ENCODE results near the gene ZMYND10. TPM values are rescaled to one million over a fixed set of nuclear protein-coding genes. Genes with fewer than 3 reads are reported as not detected.
A peak's percentile ranks its signal among the peaks of the same experiment; 100 is the strongest.

ZMYND10 gene
- total and polyA plus RNA-seq, 2 donors (not counting 3 experiments of a cell fraction or from before 2014, with no cell fraction given) = 0.25 to 0.38 TPM

- ChIA-PET POLR2A (interaction anchor here (1.5 to 5.1 kb wide), 2 partner anchors 12 to 25 kb away, joined by 5 to 38 read pairs; partner anchors contain the start of genes HYAL3 and NAA80), CTCF (interaction anchor here (0.7 to 4.3 kb wide), 21 partner anchors 9 to 219 kb away, joined by 3 to 66 read pairs (median 8); partner anchors contain the start of genes CYB561D2, HYAL1, HYAL3 and IFRD2)
- Histone ChIP-seq H3K4me3 (replicated peaks in 1 of 3; ENCODE audit: insufficient read depth in 1 of 3, low read depth in 1 of 3, low read length in 3 of 3) (peak overlapping the region in 1 of 3 experiments; percentile 25), H2AFZ (ENCODE audit: low read depth, low read length) (no peak overlapping the region), H3K9ac (replicated peaks; ENCODE audit: extremely low read depth, insufficient read depth, low read length) (peak overlapping the region; percentile 88), H3K9me3 (replicated peaks; ENCODE audit: control insufficient read depth, insufficient read depth, low read length) (no peaks in the 10 kb centered on the region), H3K27me3 (ENCODE audit: control insufficient read depth in 2 of 2, insufficient read depth in 2 of 2, low read length in 2 of 2) (no peaks in the 10 kb centered on the region), H3K4me2 (ENCODE audit: insufficient read depth, low read length) (peak overlapping the region; percentile 75), H3K9me1 (replicated peaks; ENCODE audit: control insufficient read depth, extremely low read depth, insufficient read depth, low read length) (no peaks in the 10 kb centered on the region), H3K79me2 (ENCODE audit: control insufficient read depth, insufficient read depth, low read length) (peaks cover 43% of the 10 kb centered on the region), H3K4me1 (ENCODE audit: control insufficient read depth, extremely low read depth, insufficient read depth, low read length) (peaks cover 53% of the 10 kb centered on the region), H4K20me1 (replicated peaks; ENCODE audit: control insufficient read depth, extremely low read depth, insufficient read depth, low read length) (no peaks in the 10 kb centered on the region), H3K36me3 (ENCODE audit: control insufficient read depth in 2 of 2, extremely low read depth in 1 of 2, insufficient read depth in 2 of 2, low read length in 2 of 2) (peaks cover 8 to 21% of the 10 kb centered on the region in 2 experiments), H3K27ac (ENCODE audit: insufficient read depth, low read depth, low read length) (peak overlapping the region; percentile 99)
- dilution Hi-C loops (cut with MboI; ENCODE audit: extremely low pct_ligation_motif_present, low sequenced_read_pairs) = no loop called here
- intact Hi-C loops (cut with micrococcal nuclease) = loop anchor here (1.0 to 2.0 kb wide), 6 partner anchors 11 to 157 kb away; partner anchors contain the start of genes HYAL3 and NAA80
- no peak for TF ChIP-seq EZH2 (IDR thresholded peaks at IDR 0.05; ENCODE audit: borderline replicate concordance, low read depth, low read length, severe bottlenecking)
- peak in 1 of 2 donors; percentile 13 for TF ChIP-seq CTCF (IDR thresholded peaks at IDR 0.05; ENCODE audit: extremely low read depth in 1 of 2, insufficient read depth in 1 of 2, low read depth in 1 of 2, low read length in 2 of 2)
- TF ChIP-seq, protein P1, sequence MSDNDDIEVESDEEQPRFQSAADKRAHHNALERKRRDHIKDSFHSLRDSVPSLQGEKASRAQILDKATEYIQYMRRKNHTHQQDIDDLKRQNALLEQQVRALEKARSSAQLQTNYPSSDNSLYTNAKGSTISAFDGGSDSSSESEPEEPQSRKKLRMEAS (IDR thresholded peaks at IDR 0.05; ENCODE audit: insufficient read depth, insufficient read length) = no peak
- peak; percentile 27 for TF ChIP-seq MYC (IDR thresholded peaks at IDR 0.05; ENCODE audit: low read depth, low read length)
- TF ChIP-seq JUN (IDR thresholded peaks at IDR 0.05; ENCODE audit: borderline replicate concordance, insufficient read depth, insufficient read length, low read depth) = peak; percentile 54
- TF ChIP-seq POLR2AphosphoS5 (IDR thresholded peaks at IDR 0.05; ENCODE audit: insufficient read depth, low read depth, low read length) = peak; percentile 98
- peak; percentile 47 for TF ChIP-seq GATA2 (IDR thresholded peaks at IDR 0.05; ENCODE audit: insufficient read depth, insufficient read length, low read depth, low read length)
- peak; percentile 90 for TF ChIP-seq POLR2A (IDR thresholded peaks at IDR 0.05; ENCODE audit: low read depth, low read length)
- peak; percentile 70 for TF ChIP-seq FOS (IDR thresholded peaks at IDR 0.05; ENCODE audit: borderline replicate concordance, insufficient read depth, low read length)
- FAIRE-seq (no peak), DNase-seq (ENCODE audit: low read depth, low spot score) (peak; percentile 95)
- BruUV-seq (replicated peaks) = no TSS peak
Measured at GRCh38 chr3:50323614-50324199, 21.8 kb downstream of the ZMYND10 start.

Data from endothelial cell of umbilical vein (primary cell).